ENCODE results near the gene TERT. TPM values are rescaled to one million over a fixed set of nuclear protein-coding genes. Genes with fewer than 3 reads are reported as not detected.
A peak's percentile ranks its signal among the peaks of the same experiment; 100 is the strongest.

TERT gene
- total and polyA plus RNA-seq, 2 donors (not counting 1 experiment from before 2014, with no cell fraction given): 0.24 to 0.39 TPM

GRCh38 chr5:1312993-1313833 is 18.3 kb upstream of the TERT start:
- H3K27me3 Mint-ChIP-seq: peaks cover 4% of the 10 kb centered on the region
- intact Hi-C loops (cut with micrococcal nuclease): no loop called here
- peak overlapping the region in 3 of 5 experiments; percentile 13 to 37 (median 23) for H3K4me3 ChIP-seq (ENCODE audit: control extremely low read depth in 1 of 5, extremely low read depth in 1 of 5, insufficient read depth in 1 of 5, low read depth in 2 of 5, low read length in 4 of 5)

More at GRCh38 chr5:1312993-1313833, 18.3 kb upstream of the TERT start:
- POLR2A ChIA-PET: interaction anchor here (0.7 kb wide), 1 partner anchor 186 kb away, joined by 4 read pairs; no protein-coding TSS in a partner anchor
- H3K27ac ChIP-seq (ENCODE audit: low read length in 2 of 2): no peak overlapping the region
- 4% methylated on average over 19 of the region's 25 CpGs for WGBS (ENCODE audit: insufficient coverage)
- peaks cover 0 to 18% (median 15%) of the 10 kb centered on the region in 3 donors for H3K9me3 ChIP-seq (ENCODE audit: control extremely low read depth in 1 of 3, control insufficient read depth in 2 of 3, insufficient read depth in 1 of 3, low read length in 2 of 3)
- CTCF ChIA-PET: no interaction called here
- H3K4me3 Mint-ChIP-seq: peak overlapping the region; percentile 75
- H4K20me1 ChIP-seq (ENCODE audit: control insufficient read depth, insufficient read depth, low read length, poor library complexity, severe bottlenecking): no peaks in the 10 kb centered on the region
- TF ChIP-seq CTCF (IDR thresholded peaks at IDR 0.05): no peak
- no peak for TF ChIP-seq EZH2 (IDR thresholded peaks at IDR 0.05; ENCODE audit: borderline replicate concordance, insufficient read depth, low read depth, low read length, poor library complexity, severe bottlenecking)
- H3K4me2 ChIP-seq (replicated peaks; ENCODE audit: low read depth, low read length, poor library complexity, severe bottlenecking): peak overlapping the region; percentile 66
- no peak overlapping the region for H3K27ac Mint-ChIP-seq
- peaks cover 51% of the 10 kb centered on the region for H3K4me1 Mint-ChIP-seq
- peaks cover 0 to 11% (median 0%) of the 10 kb centered on the region in 4 experiments for H3K27me3 ChIP-seq (replicated peaks in 1 of 4; ENCODE audit: control extremely low read depth in 1 of 4, control insufficient read depth in 3 of 4, insufficient read depth in 4 of 4, low read length in 3 of 4)
- H3K79me2 ChIP-seq (ENCODE audit: control insufficient read depth, insufficient read depth, low read length): no peaks in the 10 kb centered on the region
- peak; percentile 42 for ATAC-seq (ENCODE audit: low read depth)
- H3K9me3 Mint-ChIP-seq (ENCODE audit: insufficient read depth): peaks cover 6% of the 10 kb centered on the region
- H3K9ac ChIP-seq (ENCODE audit: low read length): peak overlapping the region; percentile 34
- peak overlapping the region; percentile 43 for H2AFZ ChIP-seq (ENCODE audit: insufficient read depth, low read depth, low read length, poor library complexity, severe bottlenecking)
- DNase-seq: peak; percentile 37
- peaks cover 49 to 50% of the 10 kb centered on the region in 2 donors for H3K4me1 ChIP-seq (ENCODE audit: control insufficient read depth in 2 of 2, insufficient read depth in 2 of 2, low read length in 2 of 2)
- H3K36me3 ChIP-seq (replicated peaks in 1 of 2; ENCODE audit: control extremely low read depth in 1 of 2, control insufficient read depth in 1 of 2, extremely low read depth in 1 of 2, insufficient read depth in 2 of 2, low read length in 1 of 2): peaks cover 0 to 2% of the 10 kb centered on the region in 2 experiments
